ENCODE data around the gene ZFYVE27.

ZFYVE27 gene

DNA sequence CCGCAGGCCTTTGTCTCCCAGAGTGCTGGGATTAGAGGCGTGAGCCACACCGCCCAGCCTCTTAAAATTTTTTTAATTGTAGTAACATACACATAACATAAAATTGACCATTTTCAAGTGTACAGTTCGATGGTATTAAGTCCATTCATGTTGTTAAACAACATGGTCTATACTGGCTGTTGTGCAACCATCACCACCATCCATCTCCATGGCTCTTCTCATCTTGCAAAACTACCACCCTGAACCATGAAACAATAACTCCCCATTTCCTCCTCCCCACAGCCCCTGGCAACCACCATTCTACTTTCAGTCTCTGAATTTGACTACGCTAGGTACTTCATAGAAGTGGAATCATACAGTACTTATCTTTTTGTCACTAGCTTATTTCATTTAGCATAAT is 7.9 kb upstream of the ZFYVE27 start:
- H3K4me3 ChIP-seq (ENCODE audit: low read depth, low read length): no peak overlapping the region
- TF ChIP-seq, protein P1, sequence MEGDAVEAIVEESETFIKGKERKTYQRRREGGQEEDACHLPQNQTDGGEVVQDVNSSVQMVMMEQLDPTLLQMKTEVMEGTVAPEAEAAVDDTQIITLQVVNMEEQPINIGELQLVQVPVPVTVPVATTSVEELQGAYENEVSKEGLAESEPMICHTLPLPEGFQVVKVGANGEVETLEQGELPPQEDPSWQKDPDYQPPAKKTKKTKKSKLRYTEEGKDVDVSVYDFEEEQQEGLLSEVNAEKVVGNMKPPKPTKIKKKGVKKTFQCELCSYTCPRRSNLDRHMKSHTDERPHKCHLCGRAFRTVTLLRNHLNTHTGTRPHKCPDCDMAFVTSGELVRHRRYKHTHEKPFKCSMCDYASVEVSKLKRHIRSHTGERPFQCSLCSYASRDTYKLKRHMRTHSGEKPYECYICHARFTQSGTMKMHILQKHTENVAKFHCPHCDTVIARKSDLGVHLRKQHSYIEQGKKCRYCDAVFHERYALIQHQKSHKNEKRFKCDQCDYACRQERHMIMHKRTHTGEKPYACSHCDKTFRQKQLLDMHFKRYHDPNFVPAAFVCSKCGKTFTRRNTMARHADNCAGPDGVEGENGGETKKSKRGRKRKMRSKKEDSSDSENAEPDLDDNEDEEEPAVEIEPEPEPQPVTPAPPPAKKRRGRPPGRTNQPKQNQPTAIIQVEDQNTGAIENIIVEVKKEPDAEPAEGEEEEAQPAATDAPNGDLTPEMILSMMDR (IDR thresholded peaks at IDR 0.05; ENCODE audit: low read depth, low read length): no peak

DNA sequence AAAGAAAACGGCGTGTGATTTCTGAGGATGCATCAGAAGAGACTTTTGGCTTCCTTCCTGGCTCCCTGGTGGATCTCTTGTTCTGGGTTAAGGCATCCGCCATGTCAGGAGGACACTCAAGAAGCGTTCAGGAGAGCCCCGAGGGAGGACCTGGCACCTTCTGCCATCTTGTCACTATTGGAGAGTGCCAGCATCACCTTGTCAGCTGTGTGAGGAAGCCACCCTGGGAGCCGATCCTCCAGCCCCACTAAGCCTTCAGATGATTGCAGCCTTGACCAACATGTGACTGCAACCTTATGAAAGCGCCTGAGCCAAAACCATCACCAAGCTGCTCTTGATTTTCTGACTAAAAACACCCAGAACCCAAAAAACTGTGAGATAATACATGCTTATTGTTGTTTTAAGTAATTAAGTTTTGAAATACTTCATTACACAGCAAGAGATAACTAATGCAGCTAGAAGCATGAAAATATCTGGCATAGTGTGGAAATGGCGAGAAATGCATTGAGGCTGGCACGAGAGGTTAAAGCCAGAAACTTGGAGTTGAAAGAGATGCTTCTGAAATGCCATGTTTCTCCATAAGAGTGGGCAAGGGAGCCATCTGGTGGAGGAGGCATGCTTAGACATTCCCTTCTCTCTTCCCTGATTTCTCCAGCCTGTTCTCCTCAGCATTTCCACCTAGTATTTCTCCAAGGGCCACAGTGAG is 5.4 kb upstream of the ZFYVE27 start:
- no peak overlapping the region for H3K4me3 ChIP-seq (ENCODE audit: low read depth, low read length)
- TF ChIP-seq, protein P1 (IDR thresholded peaks at IDR 0.05; ENCODE audit: low read depth, low read length): peak; percentile 82

DNA sequence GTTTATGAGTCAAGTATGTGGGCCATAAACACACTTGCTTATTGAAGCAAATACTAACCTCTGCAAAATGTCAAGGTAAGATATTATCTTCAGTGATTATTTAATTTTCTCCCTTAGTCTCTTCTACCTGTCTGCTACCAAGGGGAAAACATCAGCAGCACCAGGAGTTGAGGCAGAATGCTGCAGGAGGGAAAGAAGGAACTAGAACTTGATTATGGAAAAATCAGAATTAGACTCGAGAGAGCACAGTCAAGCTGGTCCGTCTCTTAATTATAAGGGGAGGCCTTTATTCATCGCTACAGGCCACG is 4.9 kb upstream of the ZFYVE27 start:
- H3K4me3 ChIP-seq (ENCODE audit: low read depth, low read length): no peak overlapping the region
- TF ChIP-seq, protein P1 (IDR thresholded peaks at IDR 0.05; ENCODE audit: low read depth, low read length): no peak

DNA sequence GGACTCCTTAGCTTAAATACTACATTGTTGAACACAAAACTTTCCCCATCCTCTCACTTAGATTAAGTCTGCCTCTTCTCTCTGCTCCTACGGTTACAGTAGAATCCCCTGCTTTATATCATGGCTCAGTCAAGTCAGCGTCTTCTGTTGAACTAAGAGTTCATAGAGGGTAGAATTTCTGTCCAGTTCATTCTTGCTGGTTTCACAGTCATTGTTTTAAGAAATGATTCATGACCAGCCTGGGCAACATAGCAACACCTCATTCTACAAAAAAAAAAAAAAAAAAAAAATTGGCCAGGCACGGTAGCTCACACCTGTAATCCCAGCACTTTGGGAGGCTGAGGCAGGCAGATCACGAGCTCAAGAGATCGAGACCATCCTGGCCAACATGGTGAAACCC is 3.7 kb upstream of the ZFYVE27 start:
- no peak overlapping the region for H3K4me3 ChIP-seq (ENCODE audit: low read depth, low read length)
- TF ChIP-seq, protein P1 (IDR thresholded peaks at IDR 0.05; ENCODE audit: low read depth, low read length): no peak

DNA sequence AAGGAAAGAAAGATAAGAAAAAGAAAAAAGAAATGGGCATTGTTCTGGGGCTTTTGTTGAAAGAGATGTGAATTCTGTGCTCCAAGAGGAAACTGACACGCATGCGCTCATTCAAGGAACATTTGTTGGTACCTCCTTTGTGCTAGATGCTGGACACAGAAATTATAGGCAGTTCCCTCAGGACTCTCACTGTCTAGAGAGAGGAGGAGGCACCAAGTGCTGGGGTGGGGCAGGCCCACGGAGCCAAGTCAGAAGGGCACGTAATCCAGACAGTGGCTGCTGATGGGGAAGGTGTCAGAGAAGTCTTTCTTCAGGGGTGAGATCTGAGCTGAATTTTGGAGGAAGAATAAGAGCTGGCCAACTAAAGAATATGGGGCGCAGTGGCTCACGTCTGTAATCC is 2.9 kb upstream of the ZFYVE27 start:
- TF ChIP-seq, protein P1 (IDR thresholded peaks at IDR 0.05; ENCODE audit: low read depth, low read length): no peak
- no peak overlapping the region for H3K4me3 ChIP-seq (ENCODE audit: low read depth, low read length)

DNA sequence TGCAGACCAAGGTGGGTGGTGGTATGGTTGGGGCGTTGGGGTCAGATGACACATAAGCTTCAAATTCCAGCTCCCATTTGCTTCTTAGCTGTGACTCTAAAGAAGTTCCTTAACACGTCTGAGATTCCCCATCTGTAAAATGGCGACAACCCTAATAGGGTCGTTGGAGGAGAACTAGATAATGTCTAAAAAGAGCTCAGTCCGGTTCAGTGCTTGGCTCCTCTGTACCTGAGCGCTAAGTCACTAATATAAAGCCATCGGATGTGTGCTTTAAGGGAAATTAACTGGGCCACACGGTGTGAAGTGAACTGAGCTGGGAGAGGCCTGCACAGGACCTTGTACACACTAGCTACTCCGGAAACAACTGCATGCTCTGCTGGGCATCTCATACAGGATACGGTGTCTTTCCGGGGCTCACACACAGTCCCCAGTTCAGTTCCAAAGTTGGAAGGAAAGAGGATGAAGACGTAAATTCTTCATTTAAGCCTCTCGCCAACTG is 476 bp upstream of the ZFYVE27 start:
- H3K4me3 ChIP-seq (ENCODE audit: low read depth, low read length): peak overlapping the region; percentile 96; the same call in 1 of the 2 replicates

DNA sequence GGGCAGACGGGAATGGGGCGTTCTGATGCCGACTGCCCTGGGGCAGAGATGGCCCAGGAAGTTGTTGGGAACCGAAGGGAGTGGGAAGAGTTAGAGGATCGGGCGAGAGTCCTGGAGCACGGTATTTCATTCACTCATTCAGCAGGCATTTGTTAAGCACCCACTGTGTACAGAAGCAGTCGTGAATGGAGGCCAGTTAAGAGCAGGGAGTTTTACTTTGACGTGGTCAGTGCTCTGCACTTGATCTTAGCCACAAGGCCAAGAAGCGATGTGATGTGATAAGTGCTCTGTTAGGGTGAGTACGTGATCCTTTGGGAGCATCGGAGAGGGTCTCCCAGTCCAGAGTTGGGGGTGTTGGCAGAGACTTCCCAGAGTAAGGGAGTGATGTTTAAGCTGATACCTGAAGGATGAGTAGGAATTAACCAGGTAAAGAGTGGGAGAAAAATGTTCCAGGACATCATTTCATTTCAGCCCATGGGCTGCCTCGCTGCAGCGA is 890 bp downstream of the ZFYVE27 start:
- TF ChIP-seq, protein P1 (IDR thresholded peaks at IDR 0.05; ENCODE audit: low read depth, low read length): no peak
- peak overlapping the region; percentile 96 for H3K4me3 ChIP-seq (ENCODE audit: low read depth, low read length)

More for the DNA sequence above, 476 bp upstream of the ZFYVE27 start:
- TF ChIP-seq, protein P1 (IDR thresholded peaks at IDR 0.05; ENCODE audit: low read depth, low read length): no peak

Data from WI38 (cell line).